CD14-positive monocyte (primary cell): ENCODE results near the gene GFOD1. TPM values are rescaled to one million over a fixed set of nuclear protein-coding genes. Genes with fewer than 3 reads are reported as not detected.

ENCODE experiments used
- DNase-seq, 3 donors: peaks; one replicate each; pipeline ENCODE4 v3.0.0-alpha.2; 2011 to 2022
- H2AFZ ChIP-seq: 2 replicates; pipeline ENCODE4 v1.6.0; 2012; ENCODE audit warnings: mild to moderate bottlenecking, low read depth, low read length, inconsistent platforms; ENCODE audit not compliant: insufficient read depth, poor library complexity, severe bottlenecking
- H3K27ac ChIP-seq, 2 donors: 1 replicate in 1 of 2; 2 replicates in 1 of 2; pipeline ENCODE4 v1.5.1; 2012 to 2013; ENCODE audit warnings: low read length in 2 of 2, control low read depth in 1 of 2, inconsistent platforms in 1 of 2, low read depth in 1 of 2, mild to moderate bottlenecking in 1 of 2
- H3K27me3 ChIP-seq, 2 donors: one replicate each; pipeline versions ENCODE4 v1.6.0 to v1.6.1; 2011 to 2013; ENCODE audit warnings: low read length in 2 of 2; ENCODE audit not compliant: control insufficient read depth in 2 of 2, insufficient read depth in 2 of 2
- H3K36me3 ChIP-seq, 2 donors: replicated peaks in 1 of 2; 1 replicate in 1 of 2; 2 replicates in 1 of 2; pipeline versions ENCODE4 v1.5.1 to v1.6.1; 2012 to 2013; ENCODE audit warnings: low read length in 2 of 2, control low read depth in 1 of 2, inconsistent platforms in 1 of 2, mild to moderate bottlenecking in 1 of 2; ENCODE audit not compliant: insufficient read depth in 2 of 2, control insufficient read depth in 1 of 2
- H3K4me1 ChIP-seq, 2 donors: 1 replicate in 1 of 2; 2 replicates in 1 of 2; pipeline versions ENCODE4 v1.5.1 to v1.6.1; 2012 to 2013; ENCODE audit warnings: low read length in 2 of 2, control low read depth in 1 of 2, inconsistent platforms in 1 of 2, mild to moderate bottlenecking in 1 of 2, moderate library complexity in 1 of 2; ENCODE audit not compliant: insufficient read depth in 2 of 2, control insufficient read depth in 1 of 2
- H3K4me2 ChIP-seq: replicated peaks from 2 replicates; pipeline ENCODE3; 2012; ENCODE audit warnings: low read length, moderate library complexity, mild to moderate bottlenecking; ENCODE audit not compliant: poor library complexity, severe bottlenecking; ENCODE audit errors: extremely low read depth
- H3K4me3 ChIP-seq, 3 experiments: fragments of 200-600 bp in 1 of 3; sonication (generic) in 1 of 3; replicated peaks in 1 of 3; 1 replicate in 2 of 3; 2 replicates in 1 of 3; pipeline ENCODE4 v1.5.1; 2011 to 2013; ENCODE audit warnings: low read length in 3 of 3, mild to moderate bottlenecking in 3 of 3, control low read depth in 2 of 3, low read depth in 2 of 3, inconsistent platforms in 1 of 3, moderate library complexity in 1 of 3
- H3K79me2 ChIP-seq: 2 replicates; pipeline ENCODE4 v1.6.0; 2012; ENCODE audit warnings: mild to moderate bottlenecking, control low read depth, inconsistent platforms, low read length, moderate library complexity; ENCODE audit not compliant: insufficient read depth
- H3K9ac ChIP-seq: 2 replicates; pipeline ENCODE4 v1.6.0; 2017; ENCODE audit warnings: low read length, mild to moderate bottlenecking; ENCODE audit not compliant: insufficient read depth, poor library complexity, severe bottlenecking
- H3K9me3 ChIP-seq, 2 donors: replicated peaks in 1 of 2; 1 replicate in 1 of 2; 2 replicates in 1 of 2; pipeline versions ENCODE4 v1.5.1 to v1.6.1; 2012 to 2013; ENCODE audit warnings: low read length in 2 of 2, control low read depth in 1 of 2; ENCODE audit not compliant: control insufficient read depth in 1 of 2, insufficient read depth in 1 of 2
- H4K20me1 ChIP-seq: 2 replicates; pipeline ENCODE4 v1.6.0; 2012; ENCODE audit warnings: mild to moderate bottlenecking, low read length, control low read depth, moderate library complexity; ENCODE audit not compliant: insufficient read depth
- H3K27ac Mint-ChIP-seq, 7 donors: one replicate each; pipeline ENCODE4 v1.8.0; 2020; ENCODE audit warnings: mild to moderate bottlenecking in 7 of 7, mixed read lengths in 7 of 7, moderate library complexity in 6 of 7, inconsistent platforms in 2 of 7
- H3K27me3 Mint-ChIP-seq, 3 donors: one replicate each; pipeline ENCODE4 v1.8.0; 2021 to 2022; ENCODE audit warnings: low read depth in 3 of 3, mild to moderate bottlenecking in 3 of 3, mixed read lengths in 3 of 3, moderate library complexity in 3 of 3, inconsistent platforms in 1 of 3
- H3K36me3 Mint-ChIP-seq, 2 donors: one replicate each; pipeline ENCODE4 v1.8.0; 2020; ENCODE audit warnings: mixed read lengths in 2 of 2, inconsistent platforms in 1 of 2, mild to moderate bottlenecking in 1 of 2
- H3K4me1 Mint-ChIP-seq: one replicate; pipeline ENCODE4 v1.8.0; 2020; ENCODE audit warnings: mild to moderate bottlenecking, mixed read lengths
- H3K4me3 Mint-ChIP-seq, 2 donors: one replicate each; pipeline ENCODE4 v1.8.0; 2020; ENCODE audit warnings: mild to moderate bottlenecking in 2 of 2, mixed read lengths in 2 of 2, moderate library complexity in 1 of 2
- H3K9me3 Mint-ChIP-seq, 7 donors: one replicate each; pipeline ENCODE4 v1.8.0; 2020 to 2022; ENCODE audit warnings: mixed read lengths in 7 of 7, mild to moderate bottlenecking in 6 of 7, moderate library complexity in 6 of 7, inconsistent platforms in 2 of 7
- CTCF ChIP-seq: fragments of 200-600 bp; IDR thresholded peaks from one replicate; pipeline ENCODE4 v1.8.0; 2022; ENCODE audit warnings: antibody characterized with exemption, mild to moderate bottlenecking
- WGBS: methylation state at CpG from one replicate; pipeline ENCODE4 v1.1.5; 2013; ENCODE audit warnings: missing lambda C conversion rate; ENCODE audit not compliant: insufficient coverage; 5-methylcytosine and 5-hydroxymethylcytosine counted together
- intact Hi-C, 2 donors: fragments of 100-400 bp; cut with micrococcal nuclease; formaldehyde crosslinking; loops; one replicate each; pipeline versions ENCODE4 v1.15.0 to v1.15.1; 2023
- polyA plus RNA-seq, 3 donors: library from polyadenylated mRNA; depleted of rRNA in 1 of 3; unstranded in 2 of 3; stranded (reverse) in 1 of 3; fragments of 300-500 nt in 2 of 3; fragments of >200 nt in 1 of 3; fragmentation: Illumina TruSeq in 2 of 3; gene quantifications; 1 replicate in 2 of 3; 2 replicates in 1 of 3; pipeline ENCODE4 v1.2.3, GENCODE V29; 2012 to 2021

GFOD1 gene
- polyA plus RNA-seq, 3 donors, result 2.4 to 8.7 (median 2.4) TPM

- intact Hi-C loops, result loop anchor here in 1 of 2 donors (10.0 kb wide), 1 partner anchor 535 kb away; no protein-coding TSS in a partner anchor
- Mint-ChIP-seq H3K27me3 (no peaks in the 10 kb centered on the region), H3K4me1 (peaks cover 10% of the 10 kb centered on the region), H3K27ac (peak overlapping the region in 2 of 7 donors; percentile 59 to 86), H3K36me3 (no peaks in the 10 kb centered on the region), H3K4me3 (no peak overlapping the region), H3K9me3 (no peaks in the 10 kb centered on the region)
- no peaks in the 10 kb centered on the region for H3K79me2 ChIP-seq
- H3K9me3 ChIP-seq, result no peaks in the 10 kb centered on the region
- no peak overlapping the region for H2AFZ ChIP-seq
- H3K27ac ChIP-seq, result no peak overlapping the region
- peak; percentile 24 to 70 (median 47) for DNase-seq
- H3K4me1 ChIP-seq, result peaks cover 5% of the 10 kb centered on the region in 2 donors
- no CpG with 5 or more reads among the region's 1 CpG for WGBS
- no peak overlapping the region for H3K4me3 ChIP-seq
- no peaks in the 10 kb centered on the region for H3K27me3 ChIP-seq
- H3K4me2 ChIP-seq, result no peak overlapping the region
- TF ChIP-seq CTCF, result no peak
- no peak overlapping the region for H3K9ac ChIP-seq
- H4K20me1 ChIP-seq, result no peaks in the 10 kb centered on the region
- no peaks in the 10 kb centered on the region for H3K36me3 ChIP-seq
Observed at GRCh38 chr6:13500264-13500663, 12.9 kb upstream of the GFOD1 start.

- peaks cover 5% of the 10 kb centered on the region in 2 donors for H3K4me1 ChIP-seq
- H3K27me3 Mint-ChIP-seq, result peaks cover 0 to 2% (median 0%) of the 10 kb centered on the region in 3 donors
- no peak overlapping the region for H3K9ac ChIP-seq
- no peaks in the 10 kb centered on the region for H3K79me2 ChIP-seq
- WGBS, result no CpG with 5 or more reads among the region's 1 CpG
- H3K36me3 Mint-ChIP-seq, result no peaks in the 10 kb centered on the region
- H4K20me1 ChIP-seq, result no peaks in the 10 kb centered on the region
- no peak overlapping the region for H2AFZ ChIP-seq
- DNase-seq, result no peak
- H3K36me3 ChIP-seq, result no peaks in the 10 kb centered on the region
- no peaks in the 10 kb centered on the region for H3K9me3 Mint-ChIP-seq
- intact Hi-C loops, result loop anchor here in 1 of 2 donors (5.0 kb wide), 1 partner anchor 36 kb away; no protein-coding TSS in a partner anchor
- peaks cover 10% of the 10 kb centered on the region for H3K4me1 Mint-ChIP-seq
- no peak overlapping the region for H3K27ac Mint-ChIP-seq
- no peak overlapping the region for H3K4me3 Mint-ChIP-seq
- H3K9me3 ChIP-seq, result no peaks in the 10 kb centered on the region
- no peak for TF ChIP-seq CTCF
- no peak overlapping the region for H3K27ac ChIP-seq
- no peaks in the 10 kb centered on the region for H3K27me3 ChIP-seq
- H3K4me3 ChIP-seq, result no peak overlapping the region
- no peak overlapping the region for H3K4me2 ChIP-seq
Observed at GRCh38 chr6:13496513-13497190, 9.3 kb upstream of the GFOD1 start.
